ENCODE data around the gene GATA1.

- no peak for TF ChIP-seq FOXM1 (IDR thresholded peaks at IDR 0.05; ENCODE audit: low read depth, low read length)
- no peak for TF ChIP-seq HDAC2 (IDR thresholded peaks at IDR 0.05)
- TF ChIP-seq POLR2AphosphoS5 (IDR thresholded peaks at IDR 0.05; ENCODE audit: low read length): no peak
- TF ChIP-seq REST (IDR thresholded peaks at IDR 0.05; ENCODE audit: low read depth, low read length): no peak
Measured at GRCh38 chrX:48792219-48792618, 5.8 kb downstream of the GATA1 start.

Data from GM12878 (cell line).